HL-60 (cell line): ENCODE measurements around the gene CARD14.
A peak's percentile ranks its signal among the peaks of the same experiment; 100 is the strongest.

Source experiments
- DNase-seq, 2 experiments: peaks; one replicate each; pipeline ENCODE4 v3.0.0-alpha.2; 2010 to 2020; ENCODE audit warnings: low read depth in 1 of 2, low spot score in 1 of 2
- H3K27ac ChIP-seq: fragments of 250-450 bp; sonication (Bioruptor Pico); replicated peaks from 2 replicates; pipeline ENCODE4 v1.5.1; 2020; ENCODE audit warnings: mild to moderate bottlenecking, moderate library complexity
- H3K27me3 ChIP-seq: fragments of 250-450 bp; sonication (Bioruptor Pico); 2 replicates; pipeline ENCODE4 v1.5.1; 2021; ENCODE audit warnings: mild to moderate bottlenecking, moderate library complexity; ENCODE audit not compliant: insufficient read depth, poor library complexity, severe bottlenecking
- H3K4me3 ChIP-seq: replicated peaks from 2 replicates; pipeline ENCODE4 v1.5.1; 2011; ENCODE audit warnings: mild to moderate bottlenecking, control low read depth, low read length; ENCODE audit not compliant: insufficient read depth
- GABPA ChIP-seq: IDR thresholded peaks from 2 replicates; pipeline ENCODE4 v1.6.1; 2012; ENCODE audit warnings: low read depth
- POLR2AphosphoS5 ChIP-seq: IDR thresholded peaks from 2 replicates; pipeline ENCODE4 v1.6.1; 2012; ENCODE audit warnings: low read depth
- REST ChIP-seq: IDR thresholded peaks from 2 replicates; pipeline ENCODE4 v1.6.1; 2012; ENCODE audit warnings: low read depth; ENCODE audit not compliant: insufficient replicate concordance
- SPI1 ChIP-seq: IDR thresholded peaks from 2 replicates; pipeline ENCODE4 v1.6.1; 2012; ENCODE audit warnings: low read depth, mild to moderate bottlenecking, borderline replicate concordance
- TF ChIP-seq, protein P1 (sequence below): IDR thresholded peaks from one replicate; pipeline ENCODE4 v1.5.1; 2011; ENCODE audit warnings: low read length, control low read depth, inconsistent platforms; ENCODE audit not compliant: insufficient read depth

CARD14 gene

DNA sequence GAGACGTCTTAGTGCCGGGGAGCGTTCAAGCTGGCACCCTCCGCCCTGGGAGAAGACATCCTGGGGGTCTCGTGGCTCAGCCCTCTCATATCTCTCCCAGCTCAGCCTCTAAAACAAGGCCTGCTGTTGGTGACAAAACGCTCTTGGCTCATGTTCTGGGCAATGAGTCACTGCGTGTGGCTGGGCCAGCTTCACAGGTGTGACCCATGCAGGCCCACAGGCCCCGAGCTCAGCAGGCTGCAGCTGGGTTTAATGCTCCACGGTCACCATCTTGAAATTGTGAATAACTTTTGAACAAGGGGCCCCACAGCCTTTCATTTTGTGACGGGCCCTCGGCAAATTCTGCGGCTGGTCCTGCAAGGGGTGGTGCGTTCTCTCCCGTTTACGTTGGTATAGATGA lies 46.0 kb upstream of the CARD14 start:
- no peak for TF ChIP-seq REST
- TF ChIP-seq SPI1, result no peak
- no peak for TF ChIP-seq GABPA
- TF ChIP-seq POLR2AphosphoS5, result no peak
- TF ChIP-seq, protein P1, sequence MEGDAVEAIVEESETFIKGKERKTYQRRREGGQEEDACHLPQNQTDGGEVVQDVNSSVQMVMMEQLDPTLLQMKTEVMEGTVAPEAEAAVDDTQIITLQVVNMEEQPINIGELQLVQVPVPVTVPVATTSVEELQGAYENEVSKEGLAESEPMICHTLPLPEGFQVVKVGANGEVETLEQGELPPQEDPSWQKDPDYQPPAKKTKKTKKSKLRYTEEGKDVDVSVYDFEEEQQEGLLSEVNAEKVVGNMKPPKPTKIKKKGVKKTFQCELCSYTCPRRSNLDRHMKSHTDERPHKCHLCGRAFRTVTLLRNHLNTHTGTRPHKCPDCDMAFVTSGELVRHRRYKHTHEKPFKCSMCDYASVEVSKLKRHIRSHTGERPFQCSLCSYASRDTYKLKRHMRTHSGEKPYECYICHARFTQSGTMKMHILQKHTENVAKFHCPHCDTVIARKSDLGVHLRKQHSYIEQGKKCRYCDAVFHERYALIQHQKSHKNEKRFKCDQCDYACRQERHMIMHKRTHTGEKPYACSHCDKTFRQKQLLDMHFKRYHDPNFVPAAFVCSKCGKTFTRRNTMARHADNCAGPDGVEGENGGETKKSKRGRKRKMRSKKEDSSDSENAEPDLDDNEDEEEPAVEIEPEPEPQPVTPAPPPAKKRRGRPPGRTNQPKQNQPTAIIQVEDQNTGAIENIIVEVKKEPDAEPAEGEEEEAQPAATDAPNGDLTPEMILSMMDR, result no peak
- no peak overlapping the region for H3K4me3 ChIP-seq
- no peak for DNase-seq
- H3K27ac ChIP-seq, result no peak overlapping the region
- peaks cover 3% of the 10 kb centered on the region for H3K27me3 ChIP-seq

DNA sequence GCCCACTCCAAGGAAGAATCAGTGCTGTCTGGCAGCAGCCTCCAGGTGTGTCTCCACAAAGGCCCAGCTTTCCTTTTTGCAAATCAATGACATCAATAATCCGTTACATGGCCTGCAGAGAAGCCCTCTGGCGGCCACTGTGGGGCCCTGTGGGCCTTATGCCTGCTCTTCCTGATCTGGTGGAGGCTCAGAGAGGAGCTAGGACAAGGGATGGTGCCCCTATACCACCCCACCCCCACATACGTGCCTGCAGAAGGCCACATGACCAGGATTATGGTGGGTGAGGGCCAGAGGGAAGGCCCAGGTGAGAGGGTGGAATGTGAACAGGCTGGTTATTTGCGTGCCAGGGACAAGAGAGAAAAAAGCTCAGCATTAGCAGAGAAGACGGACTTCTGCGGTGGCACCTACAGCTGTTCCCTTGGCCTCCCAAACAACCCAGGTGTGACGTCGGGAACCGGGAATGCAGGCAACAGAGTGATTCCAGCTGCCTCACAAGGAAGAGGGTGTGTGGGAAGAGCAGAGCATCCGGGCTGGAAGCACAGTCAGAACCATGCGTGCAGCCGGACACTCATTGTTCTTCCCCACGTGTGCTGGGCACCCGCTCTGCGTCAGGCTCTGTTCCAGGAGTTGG lies 45.4 kb upstream of the CARD14 start:
- DNase-seq, result no peak
- peaks cover 3% of the 10 kb centered on the region for H3K27me3 ChIP-seq
- H3K4me3 ChIP-seq, result no peak overlapping the region
- no peak overlapping the region for H3K27ac ChIP-seq
- TF ChIP-seq GABPA, result no peak
- TF ChIP-seq, protein P1, result peak; percentile 39
- TF ChIP-seq POLR2AphosphoS5, result no peak

DNA sequence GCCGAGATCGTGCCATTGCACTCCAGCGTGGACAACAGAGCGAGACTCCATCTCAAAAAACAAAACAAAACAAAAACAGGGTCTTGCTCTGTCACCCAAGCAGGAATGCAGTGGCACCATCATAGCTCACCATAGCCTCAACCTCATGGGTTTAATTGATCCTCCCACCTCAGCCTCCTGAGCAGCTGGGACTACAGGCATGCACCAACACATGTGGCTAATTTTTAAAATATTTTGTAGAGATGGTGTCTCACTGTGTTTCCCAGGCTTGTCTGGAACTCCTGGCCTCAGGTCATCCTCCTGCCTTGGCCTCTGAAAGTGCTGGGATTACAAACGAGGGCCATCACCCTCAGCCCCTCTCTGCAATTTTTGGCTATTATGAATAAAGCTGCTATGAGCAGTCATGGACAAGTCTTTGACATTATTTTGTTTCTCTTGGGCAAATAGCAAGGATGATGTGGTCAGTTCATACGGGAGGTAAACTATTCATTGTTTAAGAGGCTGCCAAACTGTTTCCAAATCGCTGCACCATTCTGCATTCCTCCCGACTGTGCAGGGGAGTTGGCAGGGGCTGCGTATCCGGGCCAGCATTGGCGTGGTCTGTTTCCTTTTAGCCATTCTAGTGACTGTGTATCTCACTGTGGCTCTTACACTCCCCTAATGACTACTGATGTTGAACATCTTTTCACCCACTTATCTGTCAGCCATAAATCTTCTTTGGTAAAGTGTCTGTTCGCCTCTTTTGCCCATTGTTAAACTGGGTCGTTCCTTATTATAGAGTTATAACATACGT lies 44.0 kb upstream of the CARD14 start:
- DNase-seq, result no peak
- peaks cover 3% of the 10 kb centered on the region for H3K27me3 ChIP-seq
- H3K4me3 ChIP-seq, result no peak overlapping the region
- no peak overlapping the region for H3K27ac ChIP-seq
- TF ChIP-seq REST (no peak), POLR2AphosphoS5 (no peak), SPI1 (no peak), GABPA (no peak)
- TF ChIP-seq, protein P1, result no peak

- no peak for DNase-seq
- Histone ChIP-seq H3K27ac (no peak overlapping the region), H3K27me3 (peaks cover 3% of the 10 kb centered on the region), H3K4me3 (no peak overlapping the region)
- TF ChIP-seq POLR2AphosphoS5 (no peak), SPI1 (no peak), GABPA (no peak), REST (no peak)
- TF ChIP-seq, protein P1, result no peak
These were observed 43.4 kb upstream of the CARD14 start for GRCh38 chr17:80126449-80126715.
